Measurements from ENCODE around the gene ATRNL1. TPM values are rescaled to one million over a fixed set of nuclear protein-coding genes. Genes with fewer than 3 reads are reported as not detected.
A peak's percentile ranks its signal among the peaks of the same experiment; 100 is the strongest.

The ATRNL1 gene
- total RNA-seq, 1 experiment from 2014 or later, result 8.8 TPM

DNA sequence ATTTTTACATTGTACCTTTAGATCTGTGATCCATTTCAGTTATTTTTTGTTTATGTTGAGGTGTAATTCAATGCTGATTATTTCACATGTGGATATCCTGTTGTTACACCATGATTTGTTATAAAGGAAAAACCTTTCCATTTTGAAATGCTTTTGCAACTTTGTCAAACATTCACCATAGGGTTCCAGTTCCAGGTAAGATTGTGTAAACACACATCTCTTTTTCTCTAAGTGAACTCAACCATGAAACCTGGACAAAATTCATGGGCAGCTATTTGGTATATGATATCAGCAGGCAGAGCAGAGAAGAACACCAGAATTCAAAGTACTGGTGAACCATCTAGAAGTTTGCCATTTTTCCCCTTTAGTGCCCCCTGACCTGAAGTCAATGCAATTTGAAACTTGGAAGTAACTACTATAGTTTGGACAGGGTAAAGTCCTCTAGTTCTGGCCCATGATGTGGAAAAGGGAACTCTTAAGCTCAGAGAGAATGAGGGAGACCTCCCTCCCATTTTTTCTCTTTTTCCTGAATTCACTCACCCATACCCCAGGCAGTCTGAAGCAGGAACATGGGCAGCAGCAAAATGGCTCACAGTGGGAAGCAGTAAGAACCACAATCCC is 446.1 kb downstream of the ATRNL1 start:
- BruUV-seq (replicated peaks), result no TSS peak
- peaks cover 1% of the 10 kb centered on the region for H3K9me3 Mint-ChIP-seq (ENCODE audit: low read depth, unreplicated experiment)
- no peak overlapping the region for H3K27ac Mint-ChIP-seq (ENCODE audit: unreplicated experiment)
- no peaks in the 10 kb centered on the region for H3K27me3 Mint-ChIP-seq (ENCODE audit: unreplicated experiment)
- TF ChIP-seq, protein P1, sequence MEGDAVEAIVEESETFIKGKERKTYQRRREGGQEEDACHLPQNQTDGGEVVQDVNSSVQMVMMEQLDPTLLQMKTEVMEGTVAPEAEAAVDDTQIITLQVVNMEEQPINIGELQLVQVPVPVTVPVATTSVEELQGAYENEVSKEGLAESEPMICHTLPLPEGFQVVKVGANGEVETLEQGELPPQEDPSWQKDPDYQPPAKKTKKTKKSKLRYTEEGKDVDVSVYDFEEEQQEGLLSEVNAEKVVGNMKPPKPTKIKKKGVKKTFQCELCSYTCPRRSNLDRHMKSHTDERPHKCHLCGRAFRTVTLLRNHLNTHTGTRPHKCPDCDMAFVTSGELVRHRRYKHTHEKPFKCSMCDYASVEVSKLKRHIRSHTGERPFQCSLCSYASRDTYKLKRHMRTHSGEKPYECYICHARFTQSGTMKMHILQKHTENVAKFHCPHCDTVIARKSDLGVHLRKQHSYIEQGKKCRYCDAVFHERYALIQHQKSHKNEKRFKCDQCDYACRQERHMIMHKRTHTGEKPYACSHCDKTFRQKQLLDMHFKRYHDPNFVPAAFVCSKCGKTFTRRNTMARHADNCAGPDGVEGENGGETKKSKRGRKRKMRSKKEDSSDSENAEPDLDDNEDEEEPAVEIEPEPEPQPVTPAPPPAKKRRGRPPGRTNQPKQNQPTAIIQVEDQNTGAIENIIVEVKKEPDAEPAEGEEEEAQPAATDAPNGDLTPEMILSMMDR (IDR thresholded peaks at IDR 0.05; ENCODE audit: unreplicated experiment), result no peak
- no peaks in the 10 kb centered on the region for H3K4me1 Mint-ChIP-seq (ENCODE audit: low read depth, unreplicated experiment)
- no peaks in the 10 kb centered on the region for H3K36me3 Mint-ChIP-seq (ENCODE audit: insufficient read depth, unreplicated experiment)
- intact Hi-C loops (cut with micrococcal nuclease; ENCODE audit: unreplicated experiment), result no loop called here
- no peak for DNase-seq
- no peak overlapping the region for H3K4me3 Mint-ChIP-seq (ENCODE audit: low read depth, unreplicated experiment)
- CTCF ChIA-PET, result interaction anchor here (0.6 kb wide), 1 partner anchor 936 kb away, joined by 6 read pairs; no protein-coding TSS in a partner anchor

DNA sequence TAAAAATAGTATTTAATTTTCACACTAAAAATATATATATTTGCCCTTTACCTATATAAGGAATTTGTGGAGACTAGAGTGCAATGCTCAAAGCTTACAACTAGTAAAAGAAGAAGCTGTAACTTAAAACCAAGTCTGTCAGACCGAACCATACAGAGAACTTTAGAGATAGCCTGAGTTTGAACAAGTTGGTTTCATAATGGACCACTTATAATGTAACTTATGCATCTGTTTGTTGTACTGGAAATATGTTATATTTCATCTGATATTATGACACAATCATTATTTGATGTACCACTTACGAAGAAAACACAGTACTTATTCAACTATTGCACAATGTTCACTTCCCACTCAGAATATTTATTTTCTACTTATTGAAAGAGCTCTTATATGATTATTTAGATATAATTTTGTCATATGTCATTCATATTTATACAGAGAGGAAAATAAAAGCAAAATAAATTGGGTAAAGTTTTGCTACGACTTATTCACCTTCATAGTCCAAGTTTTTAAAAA is 462.8 kb downstream of the ATRNL1 start:
- CTCF ChIA-PET, result no interaction called here
- DNase-seq, result no peak
- no peak overlapping the region for H3K4me3 Mint-ChIP-seq (ENCODE audit: low read depth, unreplicated experiment)
- H3K27ac Mint-ChIP-seq (ENCODE audit: unreplicated experiment), result no peak overlapping the region
- no peaks in the 10 kb centered on the region for H3K4me1 Mint-ChIP-seq (ENCODE audit: low read depth, unreplicated experiment)
- BruUV-seq (replicated peaks), result no TSS peak
- no peaks in the 10 kb centered on the region for H3K27me3 Mint-ChIP-seq (ENCODE audit: unreplicated experiment)
- H3K36me3 Mint-ChIP-seq (ENCODE audit: insufficient read depth, unreplicated experiment), result no peaks in the 10 kb centered on the region
- intact Hi-C loops (cut with micrococcal nuclease; ENCODE audit: unreplicated experiment), result no loop called here
- TF ChIP-seq, protein P1 (IDR thresholded peaks at IDR 0.05; ENCODE audit: unreplicated experiment), result no peak
- H3K9me3 Mint-ChIP-seq (ENCODE audit: low read depth, unreplicated experiment), result no peaks in the 10 kb centered on the region

DNA sequence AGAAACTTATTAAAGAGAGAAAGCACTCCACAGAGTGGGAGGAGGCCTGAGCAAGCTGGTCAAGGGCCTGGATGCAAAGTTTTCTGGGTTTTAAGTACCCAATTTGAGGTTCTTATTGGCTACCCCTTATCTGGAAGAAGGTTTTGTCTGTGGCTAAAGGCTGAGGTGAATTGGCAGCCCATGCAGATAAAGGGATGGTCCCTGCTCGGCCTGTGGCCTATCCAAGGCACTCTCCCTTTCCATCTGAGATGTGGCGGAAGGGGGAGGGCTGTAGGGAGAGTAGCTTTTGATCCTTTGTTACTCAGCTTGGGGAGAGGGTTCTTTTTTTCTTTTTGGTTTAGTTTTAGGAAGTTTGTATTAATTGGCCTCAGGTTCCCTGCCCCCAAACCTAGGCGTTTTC is 465.1 kb downstream of the ATRNL1 start:
- CTCF ChIA-PET, result no interaction called here
- Mint-ChIP-seq H3K4me3 (ENCODE audit: low read depth, unreplicated experiment) (no peak overlapping the region), H3K27me3 (ENCODE audit: unreplicated experiment) (no peaks in the 10 kb centered on the region), H3K27ac (ENCODE audit: unreplicated experiment) (no peak overlapping the region), H3K9me3 (ENCODE audit: low read depth, unreplicated experiment) (no peaks in the 10 kb centered on the region), H3K36me3 (ENCODE audit: insufficient read depth, unreplicated experiment) (no peaks in the 10 kb centered on the region), H3K4me1 (ENCODE audit: low read depth, unreplicated experiment) (no peaks in the 10 kb centered on the region)
- no peak for DNase-seq
- TF ChIP-seq, protein P1 (IDR thresholded peaks at IDR 0.05; ENCODE audit: unreplicated experiment), result no peak
- no TSS peak for BruUV-seq (replicated peaks)
- intact Hi-C loops (cut with micrococcal nuclease; ENCODE audit: unreplicated experiment), result no loop called here

- H3K4me3 Mint-ChIP-seq (ENCODE audit: low read depth, unreplicated experiment), result no peak overlapping the region
- intact Hi-C loops (cut with micrococcal nuclease; ENCODE audit: unreplicated experiment), result loop anchor here (5.0 to 10.0 kb wide), 2 partner anchors 135 to 302 kb away; no protein-coding TSS in a partner anchor
- H3K4me1 Mint-ChIP-seq (ENCODE audit: low read depth, unreplicated experiment), result no peaks in the 10 kb centered on the region
- peak; percentile 2 for DNase-seq
- no peaks in the 10 kb centered on the region for H3K9me3 Mint-ChIP-seq (ENCODE audit: low read depth, unreplicated experiment)
- no TSS peak for BruUV-seq (replicated peaks)
- CTCF ChIA-PET, result no interaction called here
- H3K27me3 Mint-ChIP-seq (ENCODE audit: unreplicated experiment), result no peaks in the 10 kb centered on the region
- TF ChIP-seq, protein P1 (IDR thresholded peaks at IDR 0.05; ENCODE audit: unreplicated experiment), result no peak
- no peaks in the 10 kb centered on the region for H3K36me3 Mint-ChIP-seq (ENCODE audit: insufficient read depth, unreplicated experiment)
- H3K27ac Mint-ChIP-seq (ENCODE audit: unreplicated experiment), result no peak overlapping the region
These were observed 473.7 kb downstream of the ATRNL1 start for GRCh38 chr10:115566867-115567266.

Data from Calu3 (cell line).